OCI-LY1 (cell line): Measurements from ENCODE around the gene UNC5CL.

Experiments
- H2AFZ ChIP-seq: fragments of 200-600 bp; sonication (generic), shearing (Covaris generic); 2 replicates; pipeline ENCODE4 v1.6.0; 2014; ENCODE audit warnings: antibody characterized with exemption, mild to moderate bottlenecking, low read length
- H3F3A ChIP-seq: fragments of 200-600 bp; sonication (generic), shearing (Covaris generic); 2 replicates; pipeline ENCODE4 v1.6.0; 2014; ENCODE audit warnings: mild to moderate bottlenecking, antibody characterized with exemption, low read length, moderate library complexity; ENCODE audit not compliant: insufficient read depth
- H3K27ac ChIP-seq: fragments of 200-600 bp; sonication (generic); 2 replicates; pipeline ENCODE4 v1.5.1; 2014; ENCODE audit warnings: low read length, mixed run types, mild to moderate bottlenecking, low read depth; ENCODE audit not compliant: poor library complexity, severe bottlenecking
- H3K27me3 ChIP-seq: fragments of 200-600 bp; sonication (generic); 2 replicates; pipeline ENCODE4 v1.6.0; 2014; ENCODE audit warnings: antibody characterized with exemption, mild to moderate bottlenecking, low read length, moderate library complexity; ENCODE audit not compliant: insufficient read depth
- H3K36me3 ChIP-seq: fragments of 200-600 bp; sonication (generic); 2 replicates; pipeline ENCODE4 v1.6.1; 2014; ENCODE audit warnings: mild to moderate bottlenecking, antibody characterized with exemption, low read length, moderate library complexity, mixed read lengths; ENCODE audit not compliant: insufficient read depth
- H3K4me1 ChIP-seq: fragments of 200-600 bp; sonication (generic); 2 replicates; pipeline ENCODE4 v1.5.1; 2014; ENCODE audit warnings: mild to moderate bottlenecking, low read length, moderate library complexity; ENCODE audit not compliant: insufficient read depth, severe bottlenecking
- H3K4me2 ChIP-seq: fragments of 200-600 bp; sonication (generic), shearing (Covaris generic); 2 replicates; pipeline ENCODE4 v1.6.1; 2014; ENCODE audit warnings: low read length
- H3K4me3 ChIP-seq: fragments of 200-600 bp; sonication (generic); 2 replicates; pipeline ENCODE4 v1.5.1; 2014; ENCODE audit warnings: low read length, low read depth, mild to moderate bottlenecking, mixed read lengths; ENCODE audit not compliant: poor library complexity, severe bottlenecking
- H3K79me2 ChIP-seq: fragments of 200-600 bp; shearing (Covaris generic); 2 replicates; pipeline ENCODE4 v1.6.1; 2016; ENCODE audit warnings: mixed run types, low read length, mixed read lengths; ENCODE audit not compliant: insufficient read depth
- H3K9ac ChIP-seq: fragments of 200-600 bp; sonication (generic), shearing (Covaris generic); 2 replicates; pipeline ENCODE4 v1.6.1; 2014; ENCODE audit warnings: mild to moderate bottlenecking, low read length, mixed read lengths
- H3K9me2 ChIP-seq: fragments of 200-600 bp; sonication (generic), shearing (Covaris generic); 2 replicates; pipeline ENCODE4 v1.6.1; 2014; ENCODE audit warnings: low read depth, mild to moderate bottlenecking, low read length, mixed read lengths
- H3K9me3 ChIP-seq: fragments of 200-600 bp; shearing (Covaris generic); 2 replicates; pipeline ENCODE4 v1.6.1; 2014; ENCODE audit warnings: low read length, mixed read lengths
- H4K20me1 ChIP-seq: fragments of 200-600 bp; sonication (generic), shearing (Covaris generic); 2 replicates; pipeline ENCODE4 v1.6.0; 2016; ENCODE audit warnings: mild to moderate bottlenecking, low read length; ENCODE audit not compliant: insufficient read depth
- EZH2 ChIP-seq: fragments of 200-600 bp; sonication (generic), shearing (Covaris generic); IDR thresholded peaks from 2 replicates; pipeline ENCODE4 v1.8.0; 2017; ENCODE audit warnings: borderline replicate concordance, mixed run types, mild to moderate bottlenecking, antibody characterized with exemption, low read length, moderate library complexity, mixed read lengths
- TF ChIP-seq, protein P1 (sequence below): fragments of 200-600 bp; sonication (generic), shearing (Covaris generic); IDR thresholded peaks from 2 replicates; pipeline ENCODE4 v1.5.1; 2017; ENCODE audit warnings: mild to moderate bottlenecking, antibody characterized with exemption, low read length, moderate library complexity, mixed read lengths

Gene UNC5CL

GRCh38 chr6:41051873-41052272, 12.9 kb upstream of the UNC5CL start:
- peak overlapping the region; percentile 48 for H3K27ac ChIP-seq
- no peaks in the 10 kb centered on the region for H4K20me1 ChIP-seq
- peaks cover 28% of the 10 kb centered on the region for H3K4me1 ChIP-seq
- no peaks in the 10 kb centered on the region for H3K9me3 ChIP-seq
- H3K4me2 ChIP-seq, result peak overlapping the region; percentile 37
- no peaks in the 10 kb centered on the region for H3K27me3 ChIP-seq
- no peak overlapping the region for H3K9ac ChIP-seq
- no peaks in the 10 kb centered on the region for H3K9me2 ChIP-seq
- H2AFZ ChIP-seq, result peak overlapping the region; percentile 55; the same call in 1 of the 2 replicates
- no peaks in the 10 kb centered on the region for H3K79me2 ChIP-seq
- no peaks in the 10 kb centered on the region for H3K36me3 ChIP-seq
- no peaks in the 10 kb centered on the region for H3F3A ChIP-seq
- H3K4me3 ChIP-seq, result peak overlapping the region; percentile 18
- TF ChIP-seq, protein P1, sequence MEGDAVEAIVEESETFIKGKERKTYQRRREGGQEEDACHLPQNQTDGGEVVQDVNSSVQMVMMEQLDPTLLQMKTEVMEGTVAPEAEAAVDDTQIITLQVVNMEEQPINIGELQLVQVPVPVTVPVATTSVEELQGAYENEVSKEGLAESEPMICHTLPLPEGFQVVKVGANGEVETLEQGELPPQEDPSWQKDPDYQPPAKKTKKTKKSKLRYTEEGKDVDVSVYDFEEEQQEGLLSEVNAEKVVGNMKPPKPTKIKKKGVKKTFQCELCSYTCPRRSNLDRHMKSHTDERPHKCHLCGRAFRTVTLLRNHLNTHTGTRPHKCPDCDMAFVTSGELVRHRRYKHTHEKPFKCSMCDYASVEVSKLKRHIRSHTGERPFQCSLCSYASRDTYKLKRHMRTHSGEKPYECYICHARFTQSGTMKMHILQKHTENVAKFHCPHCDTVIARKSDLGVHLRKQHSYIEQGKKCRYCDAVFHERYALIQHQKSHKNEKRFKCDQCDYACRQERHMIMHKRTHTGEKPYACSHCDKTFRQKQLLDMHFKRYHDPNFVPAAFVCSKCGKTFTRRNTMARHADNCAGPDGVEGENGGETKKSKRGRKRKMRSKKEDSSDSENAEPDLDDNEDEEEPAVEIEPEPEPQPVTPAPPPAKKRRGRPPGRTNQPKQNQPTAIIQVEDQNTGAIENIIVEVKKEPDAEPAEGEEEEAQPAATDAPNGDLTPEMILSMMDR, result no peak
- TF ChIP-seq EZH2, result no peak

DNA sequence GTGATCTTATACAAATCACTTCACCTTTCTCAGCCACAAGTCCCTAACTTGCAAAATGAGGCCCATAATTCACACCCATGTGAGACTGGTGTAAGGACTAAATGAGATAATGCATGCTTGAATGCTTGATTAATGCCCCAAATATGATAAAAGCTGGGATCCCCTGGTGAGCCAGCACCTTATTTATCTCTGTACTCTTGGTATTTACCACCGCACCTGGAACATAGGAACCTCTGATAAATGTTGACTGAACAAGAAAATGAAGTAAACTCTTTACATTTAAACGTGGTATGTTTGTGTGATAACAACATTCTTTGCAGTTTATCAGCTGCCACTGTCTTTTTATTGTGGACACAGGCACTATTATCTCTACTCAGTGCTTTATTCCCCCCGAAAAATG, 11.5 kb upstream of the UNC5CL start:
- no peaks in the 10 kb centered on the region for H3K9me2 ChIP-seq
- H3K27ac ChIP-seq, result no peak overlapping the region
- H3K4me3 ChIP-seq, result no peak overlapping the region
- H3K4me2 ChIP-seq, result no peak overlapping the region
- no peaks in the 10 kb centered on the region for H4K20me1 ChIP-seq
- TF ChIP-seq, protein P1, result no peak
- TF ChIP-seq EZH2, result no peak
- no peaks in the 10 kb centered on the region for H3K36me3 ChIP-seq
- no peaks in the 10 kb centered on the region for H3K27me3 ChIP-seq
- H3K4me1 ChIP-seq, result peaks cover 28% of the 10 kb centered on the region
- H3K9ac ChIP-seq, result no peak overlapping the region
- no peaks in the 10 kb centered on the region for H3F3A ChIP-seq
- no peak overlapping the region for H2AFZ ChIP-seq
- H3K9me3 ChIP-seq, result no peaks in the 10 kb centered on the region
- H3K79me2 ChIP-seq, result no peaks in the 10 kb centered on the region

GRCh38 chr6:41049955-41050354, 10.9 kb upstream of the UNC5CL start:
- Histone ChIP-seq H3K4me2 (no peak overlapping the region), H3K9ac (no peak overlapping the region), H4K20me1 (no peaks in the 10 kb centered on the region), H3K27ac (no peak overlapping the region), H3F3A (no peaks in the 10 kb centered on the region), H3K27me3 (no peaks in the 10 kb centered on the region), H3K36me3 (no peaks in the 10 kb centered on the region), H3K79me2 (no peaks in the 10 kb centered on the region), H3K9me3 (no peaks in the 10 kb centered on the region), H2AFZ (no peak overlapping the region), H3K9me2 (no peaks in the 10 kb centered on the region), H3K4me3 (no peak overlapping the region), H3K4me1 (peaks cover 24% of the 10 kb centered on the region)
- TF ChIP-seq EZH2, result no peak
- TF ChIP-seq, protein P1, result no peak
